Body of pancreas (tissue), 4 donors: ENCODE measurements around the gene TFF2.

Source experiments
- POLR2A ChIP-seq, 3 donors: fragments of 450-650 bp; IDR thresholded peaks; one replicate each; pipeline ENCODE4 v1.6.1; 2016; ENCODE audit warnings: antibody characterized with exemption in 3 of 3, mild to moderate bottlenecking in 2 of 3
- TF ChIP-seq, protein P1 (sequence below), 7 experiments: fragments of 450-650 bp in 4 of 7; fragments of 200-600 bp in 3 of 7; sonication (generic) in 3 of 7; IDR thresholded peaks; one replicate each; pipeline ENCODE4 v1.5.1; 2016 to 2019; ENCODE audit warnings: antibody characterized with exemption in 7 of 7

DNA sequence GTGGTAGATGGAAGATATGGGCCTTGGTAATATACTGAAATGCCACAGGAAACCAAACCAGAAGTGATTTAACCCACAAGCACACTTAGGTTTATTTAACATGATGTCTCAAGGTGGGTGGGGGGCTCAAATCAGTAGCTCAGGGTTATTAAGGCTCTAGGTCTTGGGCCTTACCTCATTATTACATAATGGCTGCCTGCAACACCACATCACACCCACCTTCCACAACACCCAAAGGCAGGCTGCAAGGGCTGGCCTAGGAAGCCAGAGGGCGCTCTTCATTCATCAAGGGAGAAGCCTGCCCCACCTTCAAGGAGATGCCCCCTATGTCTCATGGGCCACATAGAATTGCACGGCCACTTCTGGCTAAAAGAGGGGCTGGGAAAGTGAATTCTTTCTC is 9.5 kb upstream of the TFF2 start:
- TF ChIP-seq, protein P1, sequence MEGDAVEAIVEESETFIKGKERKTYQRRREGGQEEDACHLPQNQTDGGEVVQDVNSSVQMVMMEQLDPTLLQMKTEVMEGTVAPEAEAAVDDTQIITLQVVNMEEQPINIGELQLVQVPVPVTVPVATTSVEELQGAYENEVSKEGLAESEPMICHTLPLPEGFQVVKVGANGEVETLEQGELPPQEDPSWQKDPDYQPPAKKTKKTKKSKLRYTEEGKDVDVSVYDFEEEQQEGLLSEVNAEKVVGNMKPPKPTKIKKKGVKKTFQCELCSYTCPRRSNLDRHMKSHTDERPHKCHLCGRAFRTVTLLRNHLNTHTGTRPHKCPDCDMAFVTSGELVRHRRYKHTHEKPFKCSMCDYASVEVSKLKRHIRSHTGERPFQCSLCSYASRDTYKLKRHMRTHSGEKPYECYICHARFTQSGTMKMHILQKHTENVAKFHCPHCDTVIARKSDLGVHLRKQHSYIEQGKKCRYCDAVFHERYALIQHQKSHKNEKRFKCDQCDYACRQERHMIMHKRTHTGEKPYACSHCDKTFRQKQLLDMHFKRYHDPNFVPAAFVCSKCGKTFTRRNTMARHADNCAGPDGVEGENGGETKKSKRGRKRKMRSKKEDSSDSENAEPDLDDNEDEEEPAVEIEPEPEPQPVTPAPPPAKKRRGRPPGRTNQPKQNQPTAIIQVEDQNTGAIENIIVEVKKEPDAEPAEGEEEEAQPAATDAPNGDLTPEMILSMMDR (IDR thresholded peaks at IDR 0.05), result no peak
- TF ChIP-seq POLR2A (IDR thresholded peaks at IDR 0.05), result no peak
